B cell (primary cell): Measurements from ENCODE around the gene DTNA. TPM values are rescaled to one million over a fixed set of nuclear protein-coding genes. Genes with fewer than 3 reads are reported as not detected.
"Not testable (repeated sequence)": the region's sequence is repeated elsewhere in the genome, so short reads cannot be mapped to it uniquely, and the experiment has no call there.

ENCODE experiments used
- ATAC-seq: fragments of 200-7000 bp; cut with Tn5 transposase; one replicate; pipeline ENCODE4 v1.10.0; 2021; ENCODE audit warnings: low read depth, mild to moderate bottlenecking, moderate number of reproducible peaks, moderate library complexity
- CTCF ChIA-PET: fragments of 350-600 bp; sonication (Branson Sonifier 250); formaldehyde crosslinking; loops from one replicate; lab custom pipeline; 2021; ENCODE audit warnings: antibody characterized with exemption, inconsistent platforms; lab: Charles Lee
- POLR2A ChIA-PET: fragments of 350-600 bp; sonication (Branson Sonifier 250); formaldehyde crosslinking; loops from one replicate; lab custom pipeline; 2021; ENCODE audit warnings: antibody characterized with exemption; lab: Charles Lee
- DNase-seq: peaks from one replicate; pipeline ENCODE4 v3.0.0; 2013
- H2AFZ ChIP-seq: 2 replicates; pipeline ENCODE4 v1.6.1; 2012; ENCODE audit warnings: mild to moderate bottlenecking, low read depth, low read length; ENCODE audit not compliant: insufficient read depth, poor library complexity, severe bottlenecking
- H3K27ac ChIP-seq, 2 donors: 1 replicate in 1 of 2; 2 replicates in 1 of 2; pipeline ENCODE4 v1.5.1; 2012 to 2013; ENCODE audit warnings: low read length in 2 of 2, mild to moderate bottlenecking in 2 of 2, moderate library complexity in 1 of 2
- H3K27me3 ChIP-seq, 4 experiments: fragments of 200-600 bp in 1 of 4; sonication (generic) in 1 of 4; replicated peaks in 1 of 4; 1 replicate in 2 of 4; 2 replicates in 2 of 4; pipeline versions ENCODE4 v1.6.1 to v1.7.0; 2013 to 2016; ENCODE audit warnings: low read length in 3 of 4, mild to moderate bottlenecking in 2 of 4, mixed read lengths in 1 of 4, moderate library complexity in 1 of 4; ENCODE audit not compliant: insufficient read depth in 4 of 4, control insufficient read depth in 3 of 4; ENCODE audit errors: control extremely low read depth in 1 of 4
- H3K36me3 ChIP-seq, 2 experiments: replicated peaks in 1 of 2; 1 replicate in 1 of 2; 2 replicates in 1 of 2; pipeline versions ENCODE4 v1.6.1 to v1.7.1; 2013; ENCODE audit warnings: low read length in 1 of 2; ENCODE audit not compliant: insufficient read depth in 2 of 2, control insufficient read depth in 1 of 2; ENCODE audit errors: control extremely low read depth in 1 of 2, extremely low read depth in 1 of 2
- H3K4me1 ChIP-seq, 2 donors: fragments of 200-600 bp in 1 of 2; sonication (generic) in 1 of 2; 1 replicate in 1 of 2; 2 replicates in 1 of 2; pipeline versions ENCODE4 v1.5.1 to v1.6.1; 2013 to 2017; ENCODE audit warnings: low read length in 2 of 2; ENCODE audit not compliant: control insufficient read depth in 2 of 2, insufficient read depth in 2 of 2
- H3K4me2 ChIP-seq: replicated peaks from 2 replicates; pipeline ENCODE3; 2012; ENCODE audit warnings: mild to moderate bottlenecking, low read depth, low read length; ENCODE audit not compliant: poor library complexity, severe bottlenecking
- H3K4me3 ChIP-seq, 5 experiments: fragments of 200-600 bp in 1 of 5; sonication (generic) in 1 of 5; 1 replicate in 3 of 5; 2 replicates in 2 of 5; pipeline versions ENCODE4 v1.5.1 to v1.7.0; 2011 to 2016; ENCODE audit warnings: low read length in 4 of 5, mild to moderate bottlenecking in 4 of 5, low read depth in 2 of 5, control low read depth in 1 of 5, moderate library complexity in 1 of 5; ENCODE audit not compliant: insufficient read depth in 1 of 5; ENCODE audit errors: control extremely low read depth in 1 of 5, extremely low read depth in 1 of 5
- H3K79me2 ChIP-seq: fragments of 200-600 bp; sonication (generic); one replicate; pipeline ENCODE4 v1.6.0; 2016; ENCODE audit warnings: low read length; ENCODE audit not compliant: control insufficient read depth, insufficient read depth
- H3K9ac ChIP-seq: fragments of 200-600 bp; sonication (generic); 2 replicates; pipeline ENCODE4 v1.6.1; 2017; ENCODE audit warnings: mild to moderate bottlenecking, low read length, moderate library complexity
- H3K9me3 ChIP-seq, 3 donors: one replicate each; pipeline versions ENCODE4 v1.6.1 to v1.7.1; 2013; ENCODE audit warnings: low read length in 2 of 3; ENCODE audit not compliant: control insufficient read depth in 2 of 3, insufficient read depth in 1 of 3; ENCODE audit errors: control extremely low read depth in 1 of 3
- H4K20me1 ChIP-seq: 2 replicates; pipeline ENCODE4 v1.6.0; 2012; ENCODE audit warnings: mild to moderate bottlenecking, low read length; ENCODE audit not compliant: insufficient read depth, control insufficient read depth, poor library complexity, severe bottlenecking
- H3K27ac Mint-ChIP-seq: one replicate; pipeline ENCODE4 v1.8.0; 2021; ENCODE audit warnings: mixed read lengths
- H3K27me3 Mint-ChIP-seq: one replicate; pipeline ENCODE4 v1.8.0; 2021; ENCODE audit warnings: mixed read lengths
- H3K4me1 Mint-ChIP-seq: one replicate; pipeline ENCODE4 v1.8.0; 2021; ENCODE audit warnings: mixed read lengths
- H3K4me3 Mint-ChIP-seq: one replicate; pipeline ENCODE4 v1.8.0; 2021; ENCODE audit warnings: mixed read lengths
- H3K9me3 Mint-ChIP-seq: one replicate; pipeline ENCODE4 v1.8.0; 2022; ENCODE audit warnings: mixed read lengths; ENCODE audit not compliant: insufficient read depth
- EZH2 ChIP-seq: IDR thresholded peaks from 2 replicates; pipeline ENCODE4 v1.6.1; 2012; ENCODE audit warnings: borderline replicate concordance, low read depth, mild to moderate bottlenecking, moderate library complexity, low read length; ENCODE audit not compliant: insufficient read depth, poor library complexity, severe bottlenecking
- WGBS: methylation state at CpG from one replicate; pipeline ENCODE4 v1.1.5; 2013; ENCODE audit warnings: missing lambda C conversion rate; ENCODE audit not compliant: insufficient coverage; 5-methylcytosine and 5-hydroxymethylcytosine counted together
- intact Hi-C: fragments of 100-400 bp; cut with micrococcal nuclease; formaldehyde crosslinking; loops from one replicate; pipeline ENCODE4 v1.10.0; 2022
- polyA plus RNA-seq: library from polyadenylated mRNA; depleted of rRNA; stranded (reverse); fragments of >200 nt; gene quantifications from 2 replicates; pipeline ENCODE4 v1.2.3, GENCODE V29; 2012
- total RNA-seq, 2 donors: library from RNA; stranded (reverse); fragments of 120-200 nt in 1 of 2; gene quantifications; 1 replicate in 1 of 2; 2 replicates in 1 of 2; pipeline versions ENCODE4 v1.2.3 to v1.2.4, GENCODE V29; 2013 to 2022
- TF ChIP-seq, protein P1 (sequence below): fragments of 200-600 bp; IDR thresholded peaks from one replicate; pipeline ENCODE4 v1.8.0; 2022; ENCODE audit warnings: antibody characterized with exemption, mild to moderate bottlenecking

DTNA gene
- total and polyA plus RNA-seq, 2 donors (not counting 1 experiment from before 2014, with no cell fraction given) = not detected

DNA sequence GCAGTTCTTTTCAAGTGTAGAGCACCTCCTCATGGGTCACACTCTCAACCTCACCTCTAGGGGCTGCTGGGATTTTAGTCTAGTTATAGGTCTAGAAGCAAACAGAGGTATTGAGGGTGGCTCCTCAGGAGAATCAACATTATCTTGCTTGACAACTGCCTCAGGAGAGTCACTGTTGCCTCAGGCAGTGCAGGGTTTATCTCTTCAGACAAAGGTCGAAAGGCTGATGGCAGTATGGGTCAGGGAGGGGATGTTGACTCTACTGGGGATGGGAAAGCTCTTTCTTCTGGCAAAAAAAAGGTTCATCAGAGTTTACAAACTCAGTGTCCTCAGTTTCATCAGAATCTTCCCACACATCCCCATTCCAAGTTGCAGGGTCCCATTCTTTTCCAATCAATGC, 24.0 kb downstream of the DTNA start:
- Histone ChIP-seq H4K20me1 (no peaks in the 10 kb centered on the region), H3K4me2 (no peak overlapping the region), H3K9me3 (no peaks in the 10 kb centered on the region), H2AFZ (no peak overlapping the region), H3K27me3 (no peaks in the 10 kb centered on the region), H3K79me2 (no peaks in the 10 kb centered on the region), H3K4me3 (no peak overlapping the region), H3K9ac (no peak overlapping the region), H3K27ac (no peak overlapping the region), H3K36me3 (no peaks in the 10 kb centered on the region), H3K4me1 (no peaks in the 10 kb centered on the region)
- POLR2A ChIA-PET = no interaction called here
- Mint-ChIP-seq H3K4me1 (no peaks in the 10 kb centered on the region), H3K4me3 (no peak overlapping the region), H3K27me3 (no peaks in the 10 kb centered on the region), H3K27ac (no peak overlapping the region), H3K9me3 (no peaks in the 10 kb centered on the region)
- ATAC-seq (no peak), DNase-seq (no peak)
- WGBS = no CpG with 5 or more reads among the region's 1 CpG
- TF ChIP-seq EZH2 = no peak
- TF ChIP-seq, protein P1, sequence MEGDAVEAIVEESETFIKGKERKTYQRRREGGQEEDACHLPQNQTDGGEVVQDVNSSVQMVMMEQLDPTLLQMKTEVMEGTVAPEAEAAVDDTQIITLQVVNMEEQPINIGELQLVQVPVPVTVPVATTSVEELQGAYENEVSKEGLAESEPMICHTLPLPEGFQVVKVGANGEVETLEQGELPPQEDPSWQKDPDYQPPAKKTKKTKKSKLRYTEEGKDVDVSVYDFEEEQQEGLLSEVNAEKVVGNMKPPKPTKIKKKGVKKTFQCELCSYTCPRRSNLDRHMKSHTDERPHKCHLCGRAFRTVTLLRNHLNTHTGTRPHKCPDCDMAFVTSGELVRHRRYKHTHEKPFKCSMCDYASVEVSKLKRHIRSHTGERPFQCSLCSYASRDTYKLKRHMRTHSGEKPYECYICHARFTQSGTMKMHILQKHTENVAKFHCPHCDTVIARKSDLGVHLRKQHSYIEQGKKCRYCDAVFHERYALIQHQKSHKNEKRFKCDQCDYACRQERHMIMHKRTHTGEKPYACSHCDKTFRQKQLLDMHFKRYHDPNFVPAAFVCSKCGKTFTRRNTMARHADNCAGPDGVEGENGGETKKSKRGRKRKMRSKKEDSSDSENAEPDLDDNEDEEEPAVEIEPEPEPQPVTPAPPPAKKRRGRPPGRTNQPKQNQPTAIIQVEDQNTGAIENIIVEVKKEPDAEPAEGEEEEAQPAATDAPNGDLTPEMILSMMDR = no peak
- CTCF ChIA-PET = no interaction called here
- intact Hi-C loops = no loop called here

DNA sequence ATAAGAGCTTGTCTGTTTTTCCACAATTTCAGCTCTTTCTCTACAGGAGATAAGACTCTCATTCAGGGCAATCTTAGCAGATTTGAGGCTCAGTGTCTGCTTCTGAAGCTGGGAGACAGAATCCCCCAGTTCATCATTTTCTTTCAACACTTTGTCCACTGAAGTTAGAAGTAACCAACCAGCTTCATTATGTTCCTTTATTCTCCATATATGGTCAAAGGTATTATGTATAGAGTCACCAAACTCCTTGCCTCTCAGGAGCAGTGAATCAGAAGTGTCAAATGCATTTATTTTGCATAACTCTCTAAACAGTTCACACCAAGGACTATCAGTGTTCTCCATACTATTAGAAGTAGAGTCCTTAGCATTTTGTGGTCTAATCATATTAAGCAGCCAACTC, 24.4 kb downstream of the DTNA start:
- H3K27me3 Mint-ChIP-seq, H3K9ac ChIP-seq, DNase-seq, H3K4me1 ChIP-seq, POLR2A ChIA-PET, intact Hi-C loops, H3K4me1 Mint-ChIP-seq, H3K36me3 ChIP-seq, H3K4me3 ChIP-seq, H4K20me1 ChIP-seq, H2AFZ ChIP-seq, H3K27me3 ChIP-seq, H3K4me2 ChIP-seq, H3K79me2 ChIP-seq, H3K27ac ChIP-seq, ATAC-seq, H3K4me3 Mint-ChIP-seq, H3K27ac Mint-ChIP-seq, H3K9me3 Mint-ChIP-seq, CTCF ChIA-PET, H3K9me3 ChIP-seq: not testable (repeated sequence)
